H9 (cell line): ENCODE data around the gene ZFR2. TPM values are rescaled to one million over a fixed set of nuclear protein-coding genes. Genes with fewer than 3 reads are reported as not detected.

Experiments
- DNase-seq: peaks from one replicate; pipeline ENCODE4 v3.0.0-alpha.2; 2017
- H2AFZ ChIP-seq: one replicate; pipeline ENCODE4 v1.6.1; 2013; ENCODE audit warnings: mild to moderate bottlenecking, low read length, control low read depth, moderate library complexity
- H2AK5ac ChIP-seq: 2 replicates; pipeline ENCODE4 v1.6.1; 2013; ENCODE audit warnings: low read length, control low read depth, mixed read lengths; ENCODE audit not compliant: insufficient read length
- H2BK120ac ChIP-seq: one replicate; pipeline ENCODE4 v1.6.1; 2013; ENCODE audit warnings: low read depth, mild to moderate bottlenecking, low read length, control low read depth, inconsistent platforms; ENCODE audit not compliant: poor library complexity, severe bottlenecking
- H2BK12ac ChIP-seq: 2 replicates; pipeline ENCODE4 v1.6.1; 2013; ENCODE audit warnings: low read length, control low read depth, mixed read lengths, low read depth; ENCODE audit not compliant: insufficient read length
- H2BK15ac ChIP-seq: 2 replicates; pipeline ENCODE4 v1.6.1; 2013; ENCODE audit warnings: low read depth, low read length, control low read depth
- H2BK20ac ChIP-seq: one replicate; pipeline ENCODE4 v1.6.1; 2013; ENCODE audit warnings: low read depth, mild to moderate bottlenecking, low read length, control low read depth, inconsistent platforms; ENCODE audit not compliant: poor library complexity, severe bottlenecking
- H2BK5ac ChIP-seq: 2 replicates; pipeline ENCODE4 v1.6.1; 2013; ENCODE audit warnings: low read length, control low read depth, mixed read lengths; ENCODE audit not compliant: insufficient read length
- H3K14ac ChIP-seq: 2 replicates; pipeline ENCODE4 v1.6.1; 2013; ENCODE audit warnings: low read length, control low read depth; ENCODE audit not compliant: insufficient read depth
- H3K18ac ChIP-seq: 2 replicates; pipeline ENCODE4 v1.6.1; 2013; ENCODE audit warnings: low read depth, mild to moderate bottlenecking, mixed read lengths, low read length, control low read depth; ENCODE audit not compliant: insufficient read length
- H3K23ac ChIP-seq: 2 replicates; pipeline ENCODE4 v1.6.1; 2013; ENCODE audit warnings: low read length, control low read depth, mixed read lengths, low read depth; ENCODE audit not compliant: insufficient read length
- H3K23me2 ChIP-seq: 2 replicates; pipeline ENCODE4 v1.6.1; 2013; ENCODE audit warnings: low read depth, mild to moderate bottlenecking, mixed read lengths, low read length, control low read depth; ENCODE audit not compliant: insufficient read length, poor library complexity, severe bottlenecking
- H3K27ac ChIP-seq: 2 replicates; pipeline ENCODE4 v1.5.1; 2013; ENCODE audit warnings: low read length, control low read depth, mixed read lengths, low read depth; ENCODE audit not compliant: insufficient read length
- H3K27me3 ChIP-seq: 2 replicates; pipeline ENCODE4 v1.6.1; 2013; ENCODE audit warnings: low read length, control low read depth, inconsistent platforms; ENCODE audit not compliant: insufficient read depth
- H3K4ac ChIP-seq: 2 replicates; pipeline ENCODE4 v1.6.1; 2013; ENCODE audit warnings: low read depth, mild to moderate bottlenecking, control low read depth, inconsistent platforms, low read length, moderate library complexity
- H3K4me1 ChIP-seq: 2 replicates; pipeline ENCODE4 v1.6.1; 2013; ENCODE audit warnings: low read length, control low read depth, inconsistent platforms; ENCODE audit not compliant: insufficient read depth
- H3K4me2 ChIP-seq: 2 replicates; pipeline ENCODE4 v1.6.1; 2013; ENCODE audit warnings: low read length, control low read depth, mixed read lengths; ENCODE audit not compliant: insufficient read length, insufficient read depth
- H3K56ac ChIP-seq: 2 replicates; pipeline ENCODE4 v1.6.1; 2013; ENCODE audit warnings: low read depth, mild to moderate bottlenecking, mixed read lengths, low read length, control low read depth; ENCODE audit not compliant: insufficient read length
- H3K79me1 ChIP-seq: 2 replicates; pipeline ENCODE4 v1.6.1; 2013; ENCODE audit warnings: low read depth, mild to moderate bottlenecking, moderate library complexity, low read length, control low read depth, inconsistent platforms; ENCODE audit not compliant: insufficient read depth, poor library complexity, severe bottlenecking
- H3K79me2 ChIP-seq: 2 replicates; pipeline ENCODE4 v1.6.1; 2013; ENCODE audit warnings: low read length, control low read depth, inconsistent platforms; ENCODE audit not compliant: insufficient read depth
- H3K9ac ChIP-seq: 2 replicates; pipeline ENCODE4 v1.6.1; 2013; ENCODE audit warnings: low read length, control low read depth, mixed read lengths; ENCODE audit not compliant: insufficient read length; ENCODE audit errors: extremely low read depth
- H3K9me3 ChIP-seq: one replicate; pipeline ENCODE4 v1.6.1; 2013; ENCODE audit warnings: low read depth, low read length, inconsistent platforms; ENCODE audit not compliant: control insufficient read depth
- H3T11ph ChIP-seq: one replicate; pipeline ENCODE4 v1.6.1; 2013; ENCODE audit warnings: mild to moderate bottlenecking, low read length, control low read depth, inconsistent platforms
- H4K20me1 ChIP-seq: one replicate; pipeline ENCODE4 v1.6.1; 2013; ENCODE audit not compliant: control insufficient read depth, insufficient read length, insufficient read depth
- H4K5ac ChIP-seq: 2 replicates; pipeline ENCODE4 v1.6.1; 2013; ENCODE audit warnings: low read depth, mild to moderate bottlenecking, mixed read lengths, low read length, control low read depth; ENCODE audit not compliant: insufficient read length
- H4K8ac ChIP-seq: replicated peaks from 2 replicates; pipeline ENCODE4 v1.6.1; 2013; ENCODE audit warnings: low read length, control low read depth, mixed read lengths, low read depth; ENCODE audit not compliant: insufficient read length
- H4K91ac ChIP-seq: 2 replicates; pipeline ENCODE4 v1.6.1; 2013; ENCODE audit warnings: low read depth, mild to moderate bottlenecking, moderate library complexity, mixed read lengths, low read length, control low read depth; ENCODE audit not compliant: insufficient read length
- H3K27ac Mint-ChIP-seq, 3 experiments: 2 replicates in 2 of 3; 3 replicates in 1 of 3; pipeline ENCODE4 v1.8.0; 2020 to 2021; ENCODE audit warnings: mixed read lengths in 3 of 3, mild to moderate bottlenecking in 1 of 3, moderate library complexity in 1 of 3
- H3K27me3 Mint-ChIP-seq: 2 replicates; pipeline ENCODE4 v1.8.0; 2021; ENCODE audit warnings: low read depth, mild to moderate bottlenecking, moderate library complexity, mixed read lengths
- H3K36me3 Mint-ChIP-seq, 3 experiments: 2 replicates in 2 of 3; 3 replicates in 1 of 3; pipeline ENCODE4 v1.8.0; 2020 to 2021; ENCODE audit warnings: low read depth in 3 of 3, mixed read lengths in 3 of 3; ENCODE audit not compliant: insufficient read depth in 1 of 3
- H3K4me1 Mint-ChIP-seq, 2 experiments: 2 replicates each; pipeline ENCODE4 v1.8.0; 2020; ENCODE audit warnings: mixed read lengths in 2 of 2
- H3K4me3 Mint-ChIP-seq, 2 experiments: 2 replicates in 1 of 2; 3 replicates in 1 of 2; pipeline ENCODE4 v1.8.0; 2020 to 2021; ENCODE audit warnings: mild to moderate bottlenecking in 2 of 2, mixed read lengths in 2 of 2, moderate library complexity in 1 of 2
- H3K9me3 Mint-ChIP-seq, 2 experiments: 2 replicates in 1 of 2; 3 replicates in 1 of 2; pipeline ENCODE4 v1.8.0; 2020; ENCODE audit warnings: mild to moderate bottlenecking in 2 of 2, mixed read lengths in 2 of 2, moderate library complexity in 1 of 2
- CTCF ChIP-seq: fragments of 200-600 bp; sonication (generic); conservative IDR thresholded peaks from 3 replicates; pipeline ENCODE4 v1.8.0; 2021; ENCODE audit warnings: antibody characterized with exemption, mild to moderate bottlenecking
- WGBS: extraction: QIAGEN DNeasy Blood & Tissue Kit; methylation state at CpG from one replicate; pipeline ENCODE4 v1.1.7; 2013; ENCODE audit warnings: missing lambda C conversion rate, low lambda C conversion rate, mixed read lengths; ENCODE audit not compliant: insufficient read length; ENCODE audit errors: extremely low coverage; 5-methylcytosine and 5-hydroxymethylcytosine counted together
- total RNA-seq: library from RNA; stranded (reverse); gene quantifications from 2 replicates; pipeline ENCODE4 v1.2.1, GENCODE V29; 2021

Gene ZFR2
- total RNA-seq, 1 experiment from 2014 or later: 18.3 TPM

GRCh38 chr19:3837332-3837731, 31.5 kb downstream of the ZFR2 start:
- Histone ChIP-seq H3K4ac (no peak overlapping the region), H4K8ac (no peak overlapping the region), H3K14ac (no peak overlapping the region), H2BK5ac (no peak overlapping the region), H3K18ac (no peak overlapping the region), H2BK12ac (no peak overlapping the region), H3K27ac (no peak overlapping the region), H3K23me2 (no peaks in the 10 kb centered on the region), H2AK5ac (no peak overlapping the region), H3K23ac (no peak overlapping the region), H4K91ac (no peak overlapping the region), H2BK15ac (no peak overlapping the region), H3K27me3 (no peaks in the 10 kb centered on the region), H4K20me1 (no peaks in the 10 kb centered on the region), H2BK120ac (no peak overlapping the region), H3K9me3 (no peaks in the 10 kb centered on the region), H3K79me2 (no peaks in the 10 kb centered on the region), H2AFZ (no peak overlapping the region), H3T11ph (no peak overlapping the region), H4K5ac (no peak overlapping the region), H3K56ac (no peak overlapping the region), H3K4me1 (no peaks in the 10 kb centered on the region), H2BK20ac (no peak overlapping the region), H3K9ac (no peak overlapping the region), H3K4me2 (no peak overlapping the region), H3K79me1 (no peaks in the 10 kb centered on the region)
- DNase-seq: no peak
- WGBS: no CpG with 5 or more reads among the region's 17 CpGs
- Mint-ChIP-seq H3K4me3 (no peak overlapping the region), H3K36me3 (peaks cover 0 to 4% (median 4%) of the 10 kb centered on the region in 3 experiments; a peak in 3 of 7 replicates), H3K9me3 (peaks cover 13 to 14% of the 10 kb centered on the region in 2 experiments; a peak in 4 of 5 replicates), H3K4me1 (no peaks in the 10 kb centered on the region), H3K27ac (no peak overlapping the region), H3K27me3 (peaks cover 13% of the 10 kb centered on the region)
- no peak for TF ChIP-seq CTCF
